OCI-LY3 (cell line): ENCODE measurements around the gene GUSB.

Experiments
- CTCF ChIP-seq: fragments of 200-600, 300-600 bp; sonication (generic); IDR thresholded peaks from 2 replicates; pipeline ENCODE4 v1.5.1; 2014; ENCODE audit warnings: antibody characterized with exemption, low read length, low read depth
- EZH2phosphoT487 ChIP-seq: fragments of 200-600 bp; shearing (Covaris generic); IDR thresholded peaks from 2 replicates; pipeline ENCODE4 v1.6.1; 2018; ENCODE audit warnings: antibody characterized with exemption, mixed run types, low read depth

DNA sequence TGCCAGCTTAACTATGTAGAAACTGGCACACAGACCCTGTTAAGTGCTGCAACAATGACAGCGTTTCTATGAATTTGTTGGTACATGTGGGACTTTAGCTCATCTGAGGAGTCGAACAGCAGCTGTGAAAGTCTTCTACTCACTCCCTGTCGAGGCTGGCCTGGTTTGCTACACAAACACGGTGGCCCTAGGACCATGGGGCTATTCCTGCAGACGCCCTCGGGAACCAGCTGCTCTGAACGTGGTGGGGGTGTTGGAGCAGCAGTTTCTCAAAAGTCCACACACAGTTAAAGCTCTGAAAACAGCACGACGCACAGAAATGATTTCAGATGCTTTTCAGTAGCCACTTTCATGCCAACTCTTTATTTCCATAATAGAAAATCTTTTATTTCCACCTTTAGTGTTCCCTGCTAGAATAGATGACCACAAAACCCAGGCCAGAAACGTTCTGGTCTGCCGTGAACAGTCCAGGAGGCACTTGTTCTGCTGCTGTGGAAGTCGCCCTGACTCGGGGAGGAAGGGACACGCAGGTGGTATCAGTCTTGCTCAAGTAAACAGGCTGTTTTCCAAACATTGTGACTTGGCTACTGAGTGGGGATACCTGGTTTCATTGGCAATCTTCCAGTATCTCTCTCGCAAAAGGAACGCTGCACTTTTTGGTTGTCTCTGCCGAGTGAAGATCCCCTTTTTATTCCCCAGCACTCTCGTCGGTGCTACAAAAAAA is 21.5 kb downstream of the GUSB start:
- TF ChIP-seq CTCF (no peak), EZH2phosphoT487 (no peak)
